HG02852 (cell line): Measurements from ENCODE around the gene MAP3K14.

ENCODE experiments used
- ATAC-seq: cut with Tn5 transposase; IDR thresholded peaks from one replicate; pipeline ENCODE4 v1.9.1; 2021; ENCODE audit warnings: mild to moderate bottlenecking, moderate library complexity; ENCODE audit not compliant: unreplicated experiment

Gene MAP3K14

GRCh38 chr17:45339646-45340605 lies 23.1 kb upstream of the MAP3K14 start:
- no peak for ATAC-seq

- ATAC-seq: no peak
These were observed 22.2 kb upstream of the MAP3K14 start for GRCh38 chr17:45338996-45339535.

- ATAC-seq: no peak
These were observed 21.4 kb upstream of the MAP3K14 start for GRCh38 chr17:45338023-45338781.

DNA sequence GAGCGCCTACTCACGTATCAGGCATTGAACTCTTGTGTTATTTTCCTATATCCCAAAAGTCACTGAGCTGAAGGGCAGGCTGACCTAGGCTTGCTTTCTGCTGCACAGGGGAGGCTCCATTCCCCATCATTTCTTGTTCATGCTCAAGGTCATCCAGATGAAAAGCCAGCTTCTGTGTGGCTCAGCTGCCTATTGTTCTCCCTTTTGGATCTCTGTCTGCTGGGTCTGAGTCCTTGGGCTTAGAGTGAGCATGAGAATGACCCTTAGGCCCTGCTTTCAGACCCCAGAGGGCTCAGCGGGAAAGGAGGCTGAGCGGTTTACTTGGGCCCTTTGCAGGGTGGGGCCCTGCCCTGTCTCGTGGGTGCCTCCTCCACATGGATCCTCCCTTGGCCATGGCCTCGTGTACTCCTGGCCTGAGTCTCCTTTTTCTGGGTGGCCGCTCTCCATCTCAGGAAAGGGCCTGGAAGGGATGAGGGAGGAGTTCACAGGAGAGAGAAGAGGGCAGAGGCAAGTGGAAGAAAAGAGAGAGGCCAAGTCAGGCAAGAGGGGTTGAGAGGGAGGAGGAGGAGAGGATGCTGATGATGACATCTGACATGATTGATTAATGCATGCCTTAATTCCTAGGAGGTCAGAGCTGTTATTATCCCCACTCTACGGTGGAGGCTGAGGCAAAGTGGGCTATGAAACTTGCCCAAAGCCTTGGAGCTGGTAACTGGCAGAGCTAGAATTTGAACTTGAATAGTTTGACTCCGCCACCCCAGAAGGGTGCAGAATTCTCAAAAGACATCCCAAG lies 19.8 kb upstream of the MAP3K14 start:
- ATAC-seq: no peak

DNA sequence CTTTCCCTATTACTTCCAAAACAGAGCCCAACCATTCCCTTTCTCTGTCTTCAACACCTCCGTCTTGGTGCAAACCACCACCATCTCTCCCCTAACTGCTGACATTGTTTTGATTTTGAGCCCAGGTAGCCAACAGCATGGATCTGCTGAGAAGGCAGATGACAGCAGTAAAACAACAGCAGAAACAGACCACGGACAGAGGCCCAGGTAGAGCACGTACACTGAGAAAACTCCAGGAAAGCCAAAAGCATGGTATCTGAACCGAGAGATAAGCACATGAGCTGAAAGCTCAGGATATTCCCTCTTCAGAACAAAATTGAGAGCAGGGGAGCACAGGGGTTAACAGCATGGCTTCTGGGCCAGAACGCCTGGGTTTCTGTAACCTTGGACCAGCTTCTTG lies 18.9 kb upstream of the MAP3K14 start:
- ATAC-seq: no peak

GRCh38 chr17:45334701-45335677 lies 18.2 kb upstream of the MAP3K14 start:
- no peak for ATAC-seq

DNA sequence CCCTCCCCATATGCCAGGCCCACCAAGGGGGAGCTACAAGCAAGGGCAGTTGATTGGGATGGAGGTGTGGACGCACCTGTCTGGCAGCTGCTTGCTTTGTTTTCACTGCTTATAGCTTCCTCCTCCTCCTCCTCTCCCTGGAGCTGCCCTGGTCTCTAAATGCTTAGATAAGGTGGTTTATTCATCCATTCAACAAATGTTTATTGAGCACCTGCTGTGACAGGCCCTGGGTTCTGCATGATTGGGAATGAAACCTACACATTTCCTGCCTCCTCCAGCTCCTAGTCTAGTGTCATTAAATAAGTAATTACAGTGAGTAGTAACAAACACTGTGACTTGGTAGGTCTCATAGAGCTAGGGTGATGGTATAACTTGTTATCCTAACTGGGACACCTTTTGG lies 17.4 kb upstream of the MAP3K14 start:
- ATAC-seq: no peak

- no peak for ATAC-seq
These were observed 16.9 kb upstream of the MAP3K14 start for GRCh38 chr17:45333702-45334092.

DNA sequence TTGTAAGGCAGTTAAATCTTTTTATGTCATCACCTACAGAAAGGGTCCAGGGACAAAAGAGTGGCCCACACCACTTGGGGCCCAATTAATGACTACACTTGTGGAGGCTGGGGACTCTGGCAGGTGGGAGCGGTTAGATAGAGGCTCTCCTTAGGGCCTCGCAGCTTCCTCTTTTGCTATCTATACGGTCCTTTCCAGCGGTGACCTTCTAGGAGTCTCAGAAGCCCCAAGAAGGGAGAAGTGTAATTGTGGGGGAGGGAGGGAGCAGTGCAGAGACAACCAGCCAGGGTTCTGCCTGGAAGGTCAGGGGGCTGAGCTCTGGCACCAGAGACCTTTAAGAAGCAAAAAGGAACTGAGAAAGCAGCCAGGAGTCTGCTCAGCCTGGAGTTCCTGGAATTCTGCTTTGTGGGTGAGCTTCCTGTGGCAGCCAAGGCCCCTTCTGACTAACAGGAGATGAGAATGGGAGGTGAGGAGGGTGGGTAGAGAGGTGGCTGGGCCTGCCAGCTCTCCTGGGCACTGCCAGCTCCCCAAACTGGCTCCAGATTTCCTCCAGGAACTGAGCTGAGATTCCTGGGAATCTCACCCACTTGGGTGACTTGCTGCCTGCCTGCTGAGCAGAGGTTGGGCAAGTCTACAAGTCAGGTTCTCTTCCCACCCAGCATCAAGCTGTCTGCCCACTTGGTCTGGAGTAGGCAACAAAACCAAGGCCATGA lies 16.3 kb upstream of the MAP3K14 start:
- ATAC-seq: peak; percentile 66

GRCh38 chr17:45332505-45332904 lies 15.7 kb upstream of the MAP3K14 start:
- ATAC-seq: no peak

DNA sequence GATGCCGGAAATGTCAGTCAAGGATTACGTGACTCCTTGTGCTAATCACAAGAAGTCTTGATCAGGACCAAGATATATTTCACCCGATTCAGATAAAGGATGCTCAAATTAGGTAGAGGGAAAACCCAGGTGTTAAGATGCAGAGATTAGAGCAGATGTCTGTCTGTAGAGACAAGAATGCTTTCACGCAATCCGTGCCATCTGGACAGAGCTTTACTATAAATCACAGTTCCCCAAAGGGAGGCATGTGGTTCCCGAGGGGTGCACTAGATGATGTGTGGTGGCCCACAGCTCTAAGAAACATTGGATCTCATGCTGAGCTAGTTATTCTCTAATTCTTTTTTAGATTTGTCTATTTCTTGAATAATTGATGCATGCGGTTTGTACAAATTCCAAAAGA lies 9.8 kb upstream of the MAP3K14 start:
- ATAC-seq: no peak

DNA sequence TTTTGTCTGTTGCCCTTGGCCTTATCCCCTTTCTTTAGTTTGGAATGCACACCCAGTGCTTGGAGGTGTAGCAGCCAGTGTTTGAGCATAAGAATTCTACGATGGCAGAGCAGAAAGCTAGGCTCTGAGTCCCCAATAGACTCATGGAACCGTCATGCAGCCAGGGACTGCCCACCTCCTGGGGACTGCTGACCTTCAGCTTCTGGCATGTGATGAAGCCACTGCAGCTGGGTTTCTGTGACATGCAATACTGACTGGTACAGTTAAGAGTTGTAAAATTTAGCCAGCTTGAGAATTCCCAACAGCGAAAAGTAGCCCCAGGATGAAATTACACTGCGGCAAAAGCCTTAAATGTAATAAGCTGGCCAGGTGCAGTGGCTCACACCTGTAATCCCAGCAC lies 9.0 kb upstream of the MAP3K14 start:
- no peak for ATAC-seq

DNA sequence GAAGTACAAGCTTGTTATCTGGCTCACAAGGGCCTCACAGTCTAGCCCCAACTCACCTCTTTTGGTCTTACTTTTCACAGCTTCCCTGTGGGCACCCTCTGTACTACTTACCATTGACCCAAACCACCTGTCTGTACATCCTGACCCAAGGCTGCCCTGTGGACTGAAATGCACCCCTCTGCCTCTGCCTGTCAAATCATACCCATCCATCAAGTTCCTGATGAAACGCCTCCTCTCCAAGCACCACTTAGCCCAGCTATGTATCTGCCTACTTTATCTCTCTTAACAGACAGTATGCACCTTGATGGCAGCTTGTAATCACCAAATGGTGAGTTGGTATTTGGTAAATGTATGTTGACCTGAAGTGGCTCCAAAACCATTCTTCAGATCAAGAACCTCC lies 7.5 kb upstream of the MAP3K14 start:
- no peak for ATAC-seq

GRCh38 chr17:45322168-45322567 lies 5.3 kb upstream of the MAP3K14 start:
- ATAC-seq: no peak

DNA sequence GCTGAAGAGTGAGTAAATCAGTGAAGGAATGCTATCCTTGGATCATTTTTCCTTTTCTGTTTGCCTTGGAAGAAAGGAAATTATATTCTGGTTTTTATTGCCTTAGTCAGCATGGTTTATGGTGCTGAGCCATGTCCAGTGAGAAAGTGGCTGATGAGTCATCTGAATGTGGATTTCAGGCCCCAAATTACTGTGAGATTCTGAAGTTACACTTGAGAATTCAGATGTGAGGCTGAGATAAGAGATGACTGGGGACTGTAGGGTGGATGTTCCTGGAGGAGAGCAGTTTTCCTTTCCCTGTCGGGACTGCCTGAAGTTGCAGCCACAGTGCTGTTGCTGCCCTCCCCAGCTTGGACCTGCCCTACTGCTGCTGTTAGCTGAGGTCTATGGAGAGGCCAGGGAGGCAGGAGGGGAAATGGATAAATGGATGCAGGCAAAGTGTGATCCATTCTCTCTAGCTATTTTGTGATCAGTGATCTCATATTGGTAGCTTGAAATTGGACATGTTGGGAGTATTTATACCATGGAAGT lies 4.2 kb upstream of the MAP3K14 start:
- ATAC-seq: no peak

GRCh38 chr17:45320349-45320930 lies 3.6 kb upstream of the MAP3K14 start:
- ATAC-seq: no peak

DNA sequence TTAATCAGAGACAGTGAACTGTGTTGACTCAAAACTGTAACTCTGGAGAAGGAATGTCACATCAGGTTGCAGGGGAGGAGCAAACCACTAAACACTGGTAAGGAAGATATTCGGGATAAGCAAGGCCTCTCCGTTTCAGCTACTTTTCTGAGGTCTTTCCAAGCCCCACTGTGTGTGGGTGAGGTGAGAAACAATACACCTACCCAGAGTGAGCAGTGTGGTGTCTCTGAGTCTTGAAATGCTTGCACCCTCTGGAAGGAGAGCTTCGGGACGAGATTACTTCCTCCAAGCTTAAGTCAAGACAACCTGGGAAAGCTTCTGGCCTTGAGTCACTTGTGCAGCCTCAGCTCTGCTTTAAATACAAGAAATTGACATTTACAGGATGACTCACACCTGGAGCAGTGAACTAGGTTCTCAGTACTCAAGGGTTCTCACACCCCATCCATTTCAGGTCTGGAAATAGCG lies 2.5 kb upstream of the MAP3K14 start:
- ATAC-seq: no peak

- ATAC-seq: no peak
These were observed 1.9 kb upstream of the MAP3K14 start for GRCh38 chr17:45318561-45319230.
